Keratinocyte (primary cell): ENCODE data around the gene TNS3. TPM values are rescaled to one million over a fixed set of nuclear protein-coding genes. Genes with fewer than 3 reads are reported as not detected.

Experiments
- DNase-seq: peaks from one replicate; pipeline ENCODE4 v3.0.0-alpha.2; 2011; ENCODE audit warnings: low read depth, missing footprints, low spot score
- FAIRE-seq: peaks from 2 replicates; lab custom pipeline; 2011; peaks lifted over from hg19 to GRCh38; lab: Jason Lieb, UNC
- H2AFZ ChIP-seq: 2 replicates; pipeline ENCODE4 v1.6.0; 2012; ENCODE audit warnings: low read length, control low read depth, inconsistent platforms; ENCODE audit not compliant: control insufficient read depth
- H3K27ac ChIP-seq: 2 replicates; pipeline ENCODE4 v1.5.1; 2011; ENCODE audit warnings: low read length; ENCODE audit not compliant: control insufficient read depth, insufficient read depth
- H3K27me3 ChIP-seq: 3 replicates; pipeline ENCODE4 v1.6.0; 2011; ENCODE audit warnings: low read length; ENCODE audit not compliant: control insufficient read depth, insufficient read depth; ENCODE audit errors: extremely low read depth
- H3K36me3 ChIP-seq, 2 experiments: 2 replicates in 1 of 2; 3 replicates in 1 of 2; pipeline ENCODE4 v1.5.1; 2011; ENCODE audit warnings: low read length in 2 of 2, mild to moderate bottlenecking in 1 of 2; ENCODE audit not compliant: control insufficient read depth in 2 of 2, insufficient read depth in 2 of 2; ENCODE audit errors: extremely low read depth in 1 of 2
- H3K4me1 ChIP-seq: 3 replicates; pipeline ENCODE4 v1.5.1; 2011; ENCODE audit warnings: low read length; ENCODE audit not compliant: control insufficient read depth, insufficient read depth; ENCODE audit errors: extremely low read depth
- H3K4me2 ChIP-seq: 3 replicates; pipeline ENCODE4 v1.6.0; 2011; ENCODE audit warnings: low read depth, low read length; ENCODE audit not compliant: control insufficient read depth, insufficient read depth; ENCODE audit errors: extremely low read depth
- H3K4me3 ChIP-seq, 3 experiments: fragments of 200-600 bp in 1 of 3; sonication (generic) in 1 of 3; 2 replicates in 2 of 3; 3 replicates in 1 of 3; pipeline ENCODE4 v1.5.1; 2011 to 2016; ENCODE audit warnings: low read length in 3 of 3, mild to moderate bottlenecking in 3 of 3, control low read depth in 2 of 3, inconsistent platforms in 1 of 3, low read depth in 1 of 3, mixed read lengths in 1 of 3, mixed run types in 1 of 3, moderate library complexity in 1 of 3; ENCODE audit not compliant: control insufficient read depth in 2 of 3, insufficient read depth in 2 of 3; ENCODE audit errors: extremely low read depth in 1 of 3
- H3K79me2 ChIP-seq: 2 replicates; pipeline ENCODE4 v1.6.0; 2012; ENCODE audit warnings: low read length; ENCODE audit not compliant: control insufficient read depth, insufficient read depth
- H3K9ac ChIP-seq: 3 replicates; pipeline ENCODE4 v1.6.0; 2011; ENCODE audit warnings: low read length; ENCODE audit not compliant: control insufficient read depth, insufficient read depth; ENCODE audit errors: extremely low read depth
- H3K9me1 ChIP-seq: 3 replicates; pipeline ENCODE4 v1.6.0; 2011; ENCODE audit warnings: low read length; ENCODE audit not compliant: control insufficient read depth, insufficient read depth; ENCODE audit errors: extremely low read depth
- H3K9me3 ChIP-seq: 2 replicates; pipeline ENCODE4 v1.5.1; 2012; ENCODE audit warnings: low read depth, low read length; ENCODE audit not compliant: control insufficient read depth
- H4K20me1 ChIP-seq: 3 replicates; pipeline ENCODE4 v1.6.0; 2011; ENCODE audit warnings: low read length; ENCODE audit not compliant: control insufficient read depth, insufficient read depth; ENCODE audit errors: extremely low read depth
- EZH2 ChIP-seq: IDR thresholded peaks from one replicate; pipeline ENCODE4 v1.6.1; 2012; ENCODE audit warnings: inconsistent platforms, mild to moderate bottlenecking, low read length, moderate library complexity
- dilution Hi-C: fragments of 300-500 bp; cut with MboI; formaldehyde crosslinking; loops from one replicate; pipeline ENCODE4 v1.7.0; 2020; ENCODE audit warnings: low sequenced_read_pairs; ENCODE audit not compliant: extremely low pct_ligation_motif_present
- polyA plus RNA-seq, 5 experiments: library from polyadenylated mRNA; depleted of rRNA in 3 of 5; stranded (reverse) in 3 of 5; stranded (forward) in 1 of 5; unstranded in 1 of 5; fragments of >200 nt; gene quantifications; 1 replicate in 1 of 5; 2 replicates in 3 of 5; 3 replicates in 1 of 5; pipeline versions ENCODE4 v1.2.1 to v1.2.3, GENCODE V29; 2011 to 2012; ENCODE audit warnings: missing spikeins in 2 of 5, low read depth in 1 of 5, low replicate concordance in 1 of 5
- TF ChIP-seq, protein P1 (sequence below), 3 experiments: IDR thresholded peaks in 1 of 3; conservative IDR thresholded peaks in 1 of 3; optimal IDR thresholded peaks in 1 of 3; 2 replicates in 2 of 3; 3 replicates in 1 of 3; pipeline versions ENCODE3 to v1.5.1; 2011; ENCODE audit warnings: low read length in 3 of 3, mild to moderate bottlenecking in 3 of 3, moderate library complexity in 2 of 3, control low read depth in 1 of 3, inconsistent platforms in 1 of 3; ENCODE audit not compliant: insufficient read depth in 2 of 3; ENCODE audit errors: extremely low read depth in 1 of 3

TNS3 gene
- polyA plus RNA-seq, 1 donor (not counting 4 experiments of a cell fraction or from before 2014, with no cell fraction given) = 3.9 TPM

DNA sequence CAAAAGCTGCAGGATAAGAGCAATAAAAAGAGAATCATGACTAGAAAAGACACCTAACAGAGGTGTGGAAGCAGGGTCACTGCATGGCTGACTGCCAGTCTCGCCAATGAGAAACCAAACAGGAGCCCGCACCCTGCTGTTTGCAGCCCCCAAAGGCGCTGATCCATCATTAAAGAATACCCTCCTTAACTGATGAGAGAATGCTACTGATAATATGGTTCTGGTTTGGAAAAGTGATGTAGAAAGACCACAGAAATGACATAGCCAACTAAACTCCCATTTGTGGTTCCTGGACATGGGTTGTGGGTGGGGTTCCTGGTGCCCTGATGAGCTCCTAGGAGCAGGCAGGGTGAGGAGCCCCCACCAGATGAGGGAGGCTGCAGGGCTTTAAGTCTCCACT, 207.4 kb downstream of the TNS3 start:
- Histone ChIP-seq H3K4me1 (peaks cover 30% of the 10 kb centered on the region), H3K9me1 (no peaks in the 10 kb centered on the region), H3K79me2 (no peaks in the 10 kb centered on the region), H2AFZ (no peak overlapping the region), H4K20me1 (no peaks in the 10 kb centered on the region), H3K36me3 (no peaks in the 10 kb centered on the region), H3K4me2 (no peak overlapping the region), H3K4me3 (no peak overlapping the region), H3K27me3 (peaks cover 41% of the 10 kb centered on the region), H3K9me3 (no peaks in the 10 kb centered on the region), H3K27ac (no peak overlapping the region), H3K9ac (no peak overlapping the region)
- TF ChIP-seq, protein P1, sequence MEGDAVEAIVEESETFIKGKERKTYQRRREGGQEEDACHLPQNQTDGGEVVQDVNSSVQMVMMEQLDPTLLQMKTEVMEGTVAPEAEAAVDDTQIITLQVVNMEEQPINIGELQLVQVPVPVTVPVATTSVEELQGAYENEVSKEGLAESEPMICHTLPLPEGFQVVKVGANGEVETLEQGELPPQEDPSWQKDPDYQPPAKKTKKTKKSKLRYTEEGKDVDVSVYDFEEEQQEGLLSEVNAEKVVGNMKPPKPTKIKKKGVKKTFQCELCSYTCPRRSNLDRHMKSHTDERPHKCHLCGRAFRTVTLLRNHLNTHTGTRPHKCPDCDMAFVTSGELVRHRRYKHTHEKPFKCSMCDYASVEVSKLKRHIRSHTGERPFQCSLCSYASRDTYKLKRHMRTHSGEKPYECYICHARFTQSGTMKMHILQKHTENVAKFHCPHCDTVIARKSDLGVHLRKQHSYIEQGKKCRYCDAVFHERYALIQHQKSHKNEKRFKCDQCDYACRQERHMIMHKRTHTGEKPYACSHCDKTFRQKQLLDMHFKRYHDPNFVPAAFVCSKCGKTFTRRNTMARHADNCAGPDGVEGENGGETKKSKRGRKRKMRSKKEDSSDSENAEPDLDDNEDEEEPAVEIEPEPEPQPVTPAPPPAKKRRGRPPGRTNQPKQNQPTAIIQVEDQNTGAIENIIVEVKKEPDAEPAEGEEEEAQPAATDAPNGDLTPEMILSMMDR (optimal IDR thresholded peaks at IDR 0.05 in 1 of 3, IDR thresholded peaks at IDR 0.05 in 1 of 3, conservative IDR thresholded peaks at IDR 0.05 in 1 of 3; ENCODE audit: extremely low read depth in 1 of 3, insufficient read depth in 2 of 3, low read length in 3 of 3) = no peak
- dilution Hi-C loops = no loop called here
- no peak for FAIRE-seq
- no peak for DNase-seq

DNA sequence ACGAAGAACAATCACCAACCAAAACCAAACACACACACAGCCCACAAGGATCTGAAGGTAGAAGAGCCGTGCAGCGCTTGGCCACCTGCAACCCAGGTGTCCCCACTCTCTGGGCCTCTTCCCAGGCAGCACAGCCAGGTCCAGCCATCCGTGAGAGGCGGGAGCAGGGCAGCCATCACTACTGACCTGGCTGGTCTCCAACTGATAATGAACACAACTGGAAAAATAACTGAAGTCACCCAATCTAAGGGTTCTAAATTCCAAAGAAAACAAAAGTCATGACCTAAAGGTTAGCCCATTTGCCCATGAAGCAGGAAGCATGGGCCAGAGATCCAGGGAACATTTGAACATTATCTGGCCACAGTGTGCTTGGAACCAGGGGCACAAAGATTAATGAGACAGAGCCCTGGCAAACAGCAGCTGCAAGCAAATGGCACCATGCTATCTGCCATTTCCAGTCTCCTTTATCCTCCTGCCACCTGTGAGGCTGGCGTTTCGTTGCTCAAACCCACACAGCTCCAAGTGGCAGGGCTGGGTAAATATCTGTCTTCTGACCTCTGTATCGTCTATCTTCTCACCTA, 207.9 kb downstream of the TNS3 start:
- Histone ChIP-seq H3K79me2 (no peaks in the 10 kb centered on the region), H3K4me2 (no peak overlapping the region), H3K36me3 (no peaks in the 10 kb centered on the region), H3K9me3 (no peaks in the 10 kb centered on the region), H3K27me3 (peaks cover 40% of the 10 kb centered on the region), H3K27ac (no peak overlapping the region), H4K20me1 (no peaks in the 10 kb centered on the region), H3K4me1 (peaks cover 28% of the 10 kb centered on the region), H3K9ac (no peak overlapping the region), H3K9me1 (no peaks in the 10 kb centered on the region), H3K4me3 (no peak overlapping the region), H2AFZ (no peak overlapping the region)
- TF ChIP-seq EZH2 = no peak
- TF ChIP-seq, protein P1 (optimal IDR thresholded peaks at IDR 0.05 in 1 of 3, IDR thresholded peaks at IDR 0.05 in 1 of 3, conservative IDR thresholded peaks at IDR 0.05 in 1 of 3; ENCODE audit: extremely low read depth in 1 of 3, insufficient read depth in 2 of 3, low read length in 3 of 3) = no peak
- FAIRE-seq = no peak
- dilution Hi-C loops = no loop called here
- no peak for DNase-seq
